GM19328 (cell line): ENCODE measurements around the gene SH2D7.

Source experiments
- ATAC-seq: cut with Tn5 transposase; IDR thresholded peaks from one replicate; pipeline ENCODE4 v1.9.1; 2021; ENCODE audit warnings: mild to moderate bottlenecking, moderate library complexity; ENCODE audit not compliant: unreplicated experiment

Gene SH2D7

GRCh38 chr15:78102211-78102610 lies 9.8 kb downstream of the SH2D7 start:
- ATAC-seq = no peak

- no peak for ATAC-seq
Observed at GRCh38 chr15:78102741-78103140, 10.4 kb downstream of the SH2D7 start.

- ATAC-seq = peak; percentile 84
Observed at GRCh38 chr15:78103406-78104118, 11.2 kb downstream of the SH2D7 start.

- no peak for ATAC-seq
Observed at GRCh38 chr15:78104119-78104479, 11.7 kb downstream of the SH2D7 start.

- no peak for ATAC-seq
Observed at GRCh38 chr15:78104566-78105475, 12.5 kb downstream of the SH2D7 start.

GRCh38 chr15:78105476-78106241 lies 13.3 kb downstream of the SH2D7 start:
- ATAC-seq = no peak

GRCh38 chr15:78107471-78107870 lies 15.1 kb downstream of the SH2D7 start:
- no peak for ATAC-seq

GRCh38 chr15:78108300-78109084 lies 16.1 kb downstream of the SH2D7 start:
- ATAC-seq = no peak

GRCh38 chr15:78109156-78109555 lies 16.8 kb downstream of the SH2D7 start:
- no peak for ATAC-seq

GRCh38 chr15:78110096-78110495 lies 17.7 kb downstream of the SH2D7 start:
- ATAC-seq = no peak

GRCh38 chr15:78110916-78111475 lies 18.6 kb downstream of the SH2D7 start:
- no peak for ATAC-seq

GRCh38 chr15:78111788-78112187 lies 19.4 kb downstream of the SH2D7 start:
- no peak for ATAC-seq

- ATAC-seq = no peak
Observed at GRCh38 chr15:78112551-78112950, 20.2 kb downstream of the SH2D7 start.

GRCh38 chr15:78120523-78120922 lies 28.2 kb downstream of the SH2D7 start:
- ATAC-seq = no peak

GRCh38 chr15:78125267-78125666 lies 32.9 kb downstream of the SH2D7 start:
- ATAC-seq = no peak

- no peak for ATAC-seq
Observed at GRCh38 chr15:78127882-78128281, 35.5 kb downstream of the SH2D7 start.

- no peak for ATAC-seq
Observed at GRCh38 chr15:78129077-78129750, 36.9 kb downstream of the SH2D7 start.

GRCh38 chr15:78129751-78130287 lies 37.5 kb downstream of the SH2D7 start:
- ATAC-seq = no peak

GRCh38 chr15:78130466-78131294 lies 38.3 kb downstream of the SH2D7 start:
- peak; percentile 33 for ATAC-seq
